HEK293T (cell line): ENCODE measurements around the gene LRP11.

Source experiments
- BHLHE40 ChIP-seq: fragments of 450-650 bp; IDR thresholded peaks from 2 replicates; pipeline ENCODE4 v1.6.1; 2016; ENCODE audit warnings: mild to moderate bottlenecking, moderate library complexity, borderline replicate concordance
- CTBP1 ChIP-seq: fragments of 450-650 bp; IDR thresholded peaks from 2 replicates; pipeline ENCODE4 v1.6.1; 2016; ENCODE audit warnings: borderline replicate concordance
- ELF4 ChIP-seq: fragments of 450-650 bp; IDR thresholded peaks from 2 replicates; pipeline ENCODE4 v1.6.1; 2017; ENCODE audit warnings: antibody characterized with exemption
- FOXA1 ChIP-seq: fragments of 450-650 bp; IDR thresholded peaks from 2 replicates; pipeline ENCODE4 v1.6.1; 2016; ENCODE audit warnings: mild to moderate bottlenecking
- FOXM1 ChIP-seq: fragments of 450-650 bp; IDR thresholded peaks from 2 replicates; pipeline ENCODE4 v1.6.1; 2017; ENCODE audit warnings: mild to moderate bottlenecking, borderline replicate concordance
- HDGF ChIP-seq: fragments of 450-650 bp; IDR thresholded peaks from 2 replicates; pipeline ENCODE4 v1.6.1; 2017; ENCODE audit warnings: antibody characterized with exemption, borderline replicate concordance
- SP1 ChIP-seq: fragments of 450-650 bp; IDR thresholded peaks from 2 replicates; pipeline ENCODE4 v1.6.1; 2017
- SUZ12 ChIP-seq: fragments of 450-650 bp; IDR thresholded peaks from 2 replicates; pipeline ENCODE4 v1.6.1; 2016; ENCODE audit warnings: mild to moderate bottlenecking
- ZNF384 ChIP-seq: fragments of 450-650 bp; IDR thresholded peaks from 2 replicates; pipeline ENCODE4 v1.6.1; 2016

- TF ChIP-seq ELF4 (no peak), SUZ12 (no peak), FOXM1 (no peak), FOXA1 (no peak), BHLHE40 (no peak), ZNF384 (no peak), CTBP1 (no peak), HDGF (no peak), SP1 (no peak)
These were observed 39.9 kb upstream of the LRP11 start for GRCh38 chr6:149903938-149904611.
